ENCODE data around the gene PRDM8. TPM values are rescaled to one million over a fixed set of nuclear protein-coding genes. Genes with fewer than 3 reads are reported as not detected.

PRDM8 gene
- total and polyA plus RNA-seq, 2 donors (not counting 1 experiment from before 2014, with no cell fraction given) = 20.0 to 35.6 TPM

DNA sequence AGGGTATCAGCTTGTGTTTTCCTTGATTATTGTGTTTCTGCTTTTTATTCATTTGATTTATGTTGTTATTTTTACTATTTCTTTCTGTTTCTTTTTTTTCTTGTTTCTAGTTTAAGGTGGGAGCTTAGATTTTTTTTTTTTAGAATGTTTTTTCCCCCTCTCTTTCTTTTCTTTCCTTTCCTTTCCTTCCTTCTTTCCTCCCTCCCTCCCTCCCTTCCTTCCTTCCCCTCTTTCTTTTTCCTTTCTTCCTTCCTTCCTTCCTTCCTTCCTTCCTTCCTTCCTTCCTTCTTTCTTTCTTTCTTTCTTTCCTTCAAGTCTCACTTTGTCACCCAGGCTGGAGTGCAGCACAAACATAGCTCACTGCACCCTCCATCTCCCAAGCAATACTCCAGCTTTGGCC, 31.4 kb upstream of the PRDM8 start:
- Histone ChIP-seq H3K36me3 (replicated peaks in 1 of 2; ENCODE audit: control extremely low read depth in 1 of 2, control insufficient read depth in 1 of 2, extremely low read depth in 1 of 2, insufficient read depth in 2 of 2, low read length in 1 of 2) (no peaks in the 10 kb centered on the region), H3K9ac (ENCODE audit: low read length) (no peak overlapping the region), H3K27me3 (replicated peaks in 1 of 4; ENCODE audit: control extremely low read depth in 1 of 4, control insufficient read depth in 3 of 4, insufficient read depth in 4 of 4, low read length in 3 of 4) (no peaks in the 10 kb centered on the region), H3K27ac (ENCODE audit: low read length in 2 of 2) (no peak overlapping the region), H3K9me3 (ENCODE audit: control extremely low read depth in 1 of 3, control insufficient read depth in 2 of 3, insufficient read depth in 1 of 3, low read length in 2 of 3) (peaks cover 0 to 1% (median 0%) of the 10 kb centered on the region in 3 donors), H3K79me2 (ENCODE audit: control insufficient read depth, insufficient read depth, low read length) (no peaks in the 10 kb centered on the region), H4K20me1 (ENCODE audit: control insufficient read depth, insufficient read depth, low read length, poor library complexity, severe bottlenecking) (no peaks in the 10 kb centered on the region), H3K4me3 (ENCODE audit: control extremely low read depth in 1 of 5, extremely low read depth in 1 of 5, insufficient read depth in 1 of 5, low read depth in 2 of 5, low read length in 4 of 5) (no peak overlapping the region), H3K4me2 (replicated peaks; ENCODE audit: low read depth, low read length, poor library complexity, severe bottlenecking) (no peak overlapping the region), H3K4me1 (ENCODE audit: control insufficient read depth in 2 of 2, insufficient read depth in 2 of 2, low read length in 2 of 2) (no peaks in the 10 kb centered on the region), H2AFZ (ENCODE audit: insufficient read depth, low read depth, low read length, poor library complexity, severe bottlenecking) (no peak overlapping the region)
- Mint-ChIP-seq H3K27ac (no peak overlapping the region), H3K9me3 (ENCODE audit: insufficient read depth) (no peaks in the 10 kb centered on the region), H3K4me1 (peaks cover 4% of the 10 kb centered on the region), H3K4me3 (no peak overlapping the region), H3K27me3 (no peaks in the 10 kb centered on the region)
- CTCF ChIA-PET = interaction anchor here (0.6 to 1.3 kb wide), 3 partner anchors 16 to 40 kb away, joined by 3 to 5 read pairs (median 3); no protein-coding TSS in a partner anchor
- DNase-seq (no peak), ATAC-seq (ENCODE audit: low read depth) (no peak)
- intact Hi-C loops (cut with micrococcal nuclease) = no loop called here
- TF ChIP-seq, protein P1, sequence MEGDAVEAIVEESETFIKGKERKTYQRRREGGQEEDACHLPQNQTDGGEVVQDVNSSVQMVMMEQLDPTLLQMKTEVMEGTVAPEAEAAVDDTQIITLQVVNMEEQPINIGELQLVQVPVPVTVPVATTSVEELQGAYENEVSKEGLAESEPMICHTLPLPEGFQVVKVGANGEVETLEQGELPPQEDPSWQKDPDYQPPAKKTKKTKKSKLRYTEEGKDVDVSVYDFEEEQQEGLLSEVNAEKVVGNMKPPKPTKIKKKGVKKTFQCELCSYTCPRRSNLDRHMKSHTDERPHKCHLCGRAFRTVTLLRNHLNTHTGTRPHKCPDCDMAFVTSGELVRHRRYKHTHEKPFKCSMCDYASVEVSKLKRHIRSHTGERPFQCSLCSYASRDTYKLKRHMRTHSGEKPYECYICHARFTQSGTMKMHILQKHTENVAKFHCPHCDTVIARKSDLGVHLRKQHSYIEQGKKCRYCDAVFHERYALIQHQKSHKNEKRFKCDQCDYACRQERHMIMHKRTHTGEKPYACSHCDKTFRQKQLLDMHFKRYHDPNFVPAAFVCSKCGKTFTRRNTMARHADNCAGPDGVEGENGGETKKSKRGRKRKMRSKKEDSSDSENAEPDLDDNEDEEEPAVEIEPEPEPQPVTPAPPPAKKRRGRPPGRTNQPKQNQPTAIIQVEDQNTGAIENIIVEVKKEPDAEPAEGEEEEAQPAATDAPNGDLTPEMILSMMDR (IDR thresholded peaks at IDR 0.05) = no peak
- TF ChIP-seq EZH2 (IDR thresholded peaks at IDR 0.05; ENCODE audit: borderline replicate concordance, insufficient read depth, low read depth, low read length, poor library complexity, severe bottlenecking) = no peak
- POLR2A ChIA-PET = interaction anchor here (0.6 kb wide), 1 partner anchor 1572 kb away, joined by 3 read pairs; no protein-coding TSS in a partner anchor

DNA sequence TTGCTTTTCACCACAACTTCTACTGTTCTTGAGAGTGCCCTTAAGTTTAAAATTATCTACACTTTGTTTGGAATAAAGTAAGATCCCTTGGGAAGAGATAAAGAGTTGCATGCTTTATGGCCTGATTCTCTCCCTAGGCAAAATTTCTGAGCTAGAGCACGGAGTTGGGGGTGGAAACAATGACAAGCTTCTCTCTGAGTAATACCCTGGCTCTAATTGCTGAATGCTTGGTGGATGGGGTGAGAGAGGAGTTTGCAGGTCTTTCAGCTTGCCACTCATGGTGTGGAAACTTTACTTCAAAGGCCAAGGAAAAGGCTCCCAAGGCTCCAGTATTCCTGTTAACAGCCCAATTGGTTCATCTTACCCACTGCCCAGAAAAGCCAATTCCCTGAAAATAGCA, 26.1 kb upstream of the PRDM8 start:
- CTCF ChIA-PET = interaction anchor here (0.6 to 7.9 kb wide), 6 partner anchors 11 to 44 kb away, joined by 5 to 96 read pairs (median 28); no protein-coding TSS in a partner anchor
- Histone ChIP-seq H3K27ac (ENCODE audit: low read length in 2 of 2) (peak overlapping the region; percentile 80 to 84), H2AFZ (ENCODE audit: insufficient read depth, low read depth, low read length, poor library complexity, severe bottlenecking) (peak overlapping the region; percentile 48), H3K9me3 (ENCODE audit: control extremely low read depth in 1 of 3, control insufficient read depth in 2 of 3, insufficient read depth in 1 of 3, low read length in 2 of 3) (no peaks in the 10 kb centered on the region), H3K4me3 (ENCODE audit: control extremely low read depth in 1 of 5, extremely low read depth in 1 of 5, insufficient read depth in 1 of 5, low read depth in 2 of 5, low read length in 4 of 5) (peak overlapping the region in 1 of 5 experiments; percentile 47), H3K27me3 (replicated peaks in 1 of 4; ENCODE audit: control extremely low read depth in 1 of 4, control insufficient read depth in 3 of 4, insufficient read depth in 4 of 4, low read length in 3 of 4) (no peaks in the 10 kb centered on the region), H3K36me3 (replicated peaks in 1 of 2; ENCODE audit: control extremely low read depth in 1 of 2, control insufficient read depth in 1 of 2, extremely low read depth in 1 of 2, insufficient read depth in 2 of 2, low read length in 1 of 2) (no peaks in the 10 kb centered on the region), H4K20me1 (ENCODE audit: control insufficient read depth, insufficient read depth, low read length, poor library complexity, severe bottlenecking) (no peaks in the 10 kb centered on the region), H3K4me2 (replicated peaks; ENCODE audit: low read depth, low read length, poor library complexity, severe bottlenecking) (peak overlapping the region; percentile 77), H3K9ac (ENCODE audit: low read length) (peak overlapping the region; percentile 43), H3K4me1 (ENCODE audit: control insufficient read depth in 2 of 2, insufficient read depth in 2 of 2, low read length in 2 of 2) (peaks cover 41 to 42% of the 10 kb centered on the region in 2 donors), H3K79me2 (ENCODE audit: control insufficient read depth, insufficient read depth, low read length) (no peaks in the 10 kb centered on the region)
- peaks cover 53% of the 10 kb centered on the region for H3K4me1 Mint-ChIP-seq
- intact Hi-C loops (cut with micrococcal nuclease) = no loop called here
- H3K27me3 Mint-ChIP-seq = no peaks in the 10 kb centered on the region
- ATAC-seq (ENCODE audit: low read depth) (no peak), DNase-seq (no peak)
- POLR2A ChIA-PET = interaction anchor here (1.3 to 3.9 kb wide), 3 partner anchors 12 to 45 kb away, joined by 3 to 32 read pairs (median 8); no protein-coding TSS in a partner anchor
- H3K4me3 Mint-ChIP-seq = no peak overlapping the region
- H3K27ac Mint-ChIP-seq = peak overlapping the region; percentile 98
- no peaks in the 10 kb centered on the region for H3K9me3 Mint-ChIP-seq (ENCODE audit: insufficient read depth)
- TF ChIP-seq, protein P1 (IDR thresholded peaks at IDR 0.05) = no peak
- no peak for TF ChIP-seq EZH2 (IDR thresholded peaks at IDR 0.05; ENCODE audit: borderline replicate concordance, insufficient read depth, low read depth, low read length, poor library complexity, severe bottlenecking)
- no CpG with 5 or more reads among the region's 1 CpG for WGBS (ENCODE audit: insufficient coverage)
